B cell (primary cell): ENCODE results near the gene CCHCR1. TPM values are rescaled to one million over a fixed set of nuclear protein-coding genes. Genes with fewer than 3 reads are reported as not detected.

Experiments
- ATAC-seq: fragments of 200-7000 bp; cut with Tn5 transposase; one replicate; pipeline ENCODE4 v1.10.0; 2021; ENCODE audit warnings: low read depth, mild to moderate bottlenecking, moderate number of reproducible peaks, moderate library complexity
- CTCF ChIA-PET: fragments of 350-600 bp; sonication (Branson Sonifier 250); formaldehyde crosslinking; loops from one replicate; lab custom pipeline; 2021; ENCODE audit warnings: antibody characterized with exemption, inconsistent platforms; lab: Charles Lee
- POLR2A ChIA-PET: fragments of 350-600 bp; sonication (Branson Sonifier 250); formaldehyde crosslinking; loops from one replicate; lab custom pipeline; 2021; ENCODE audit warnings: antibody characterized with exemption; lab: Charles Lee
- DNase-seq: peaks from one replicate; pipeline ENCODE4 v3.0.0; 2013
- H2AFZ ChIP-seq: 2 replicates; pipeline ENCODE4 v1.6.1; 2012; ENCODE audit warnings: mild to moderate bottlenecking, low read depth, low read length; ENCODE audit not compliant: insufficient read depth, poor library complexity, severe bottlenecking
- H3K27ac ChIP-seq, 2 donors: 1 replicate in 1 of 2; 2 replicates in 1 of 2; pipeline ENCODE4 v1.5.1; 2012 to 2013; ENCODE audit warnings: low read length in 2 of 2, mild to moderate bottlenecking in 2 of 2, moderate library complexity in 1 of 2
- H3K27me3 ChIP-seq, 4 experiments: fragments of 200-600 bp in 1 of 4; sonication (generic) in 1 of 4; replicated peaks in 1 of 4; 1 replicate in 2 of 4; 2 replicates in 2 of 4; pipeline versions ENCODE4 v1.6.1 to v1.7.0; 2013 to 2016; ENCODE audit warnings: low read length in 3 of 4, mild to moderate bottlenecking in 2 of 4, mixed read lengths in 1 of 4, moderate library complexity in 1 of 4; ENCODE audit not compliant: insufficient read depth in 4 of 4, control insufficient read depth in 3 of 4; ENCODE audit errors: control extremely low read depth in 1 of 4
- H3K36me3 ChIP-seq, 2 experiments: replicated peaks in 1 of 2; 1 replicate in 1 of 2; 2 replicates in 1 of 2; pipeline versions ENCODE4 v1.6.1 to v1.7.1; 2013; ENCODE audit warnings: low read length in 1 of 2; ENCODE audit not compliant: insufficient read depth in 2 of 2, control insufficient read depth in 1 of 2; ENCODE audit errors: control extremely low read depth in 1 of 2, extremely low read depth in 1 of 2
- H3K4me1 ChIP-seq, 2 donors: fragments of 200-600 bp in 1 of 2; sonication (generic) in 1 of 2; 1 replicate in 1 of 2; 2 replicates in 1 of 2; pipeline versions ENCODE4 v1.5.1 to v1.6.1; 2013 to 2017; ENCODE audit warnings: low read length in 2 of 2; ENCODE audit not compliant: control insufficient read depth in 2 of 2, insufficient read depth in 2 of 2
- H3K4me2 ChIP-seq: replicated peaks from 2 replicates; pipeline ENCODE3; 2012; ENCODE audit warnings: mild to moderate bottlenecking, low read depth, low read length; ENCODE audit not compliant: poor library complexity, severe bottlenecking
- H3K4me3 ChIP-seq, 5 experiments: fragments of 200-600 bp in 1 of 5; sonication (generic) in 1 of 5; 1 replicate in 3 of 5; 2 replicates in 2 of 5; pipeline versions ENCODE4 v1.5.1 to v1.7.0; 2011 to 2016; ENCODE audit warnings: low read length in 4 of 5, mild to moderate bottlenecking in 4 of 5, low read depth in 2 of 5, control low read depth in 1 of 5, moderate library complexity in 1 of 5; ENCODE audit not compliant: insufficient read depth in 1 of 5; ENCODE audit errors: control extremely low read depth in 1 of 5, extremely low read depth in 1 of 5
- H3K79me2 ChIP-seq: fragments of 200-600 bp; sonication (generic); one replicate; pipeline ENCODE4 v1.6.0; 2016; ENCODE audit warnings: low read length; ENCODE audit not compliant: control insufficient read depth, insufficient read depth
- H3K9ac ChIP-seq: fragments of 200-600 bp; sonication (generic); 2 replicates; pipeline ENCODE4 v1.6.1; 2017; ENCODE audit warnings: mild to moderate bottlenecking, low read length, moderate library complexity
- H3K9me3 ChIP-seq, 3 donors: one replicate each; pipeline versions ENCODE4 v1.6.1 to v1.7.1; 2013; ENCODE audit warnings: low read length in 2 of 3; ENCODE audit not compliant: control insufficient read depth in 2 of 3, insufficient read depth in 1 of 3; ENCODE audit errors: control extremely low read depth in 1 of 3
- H4K20me1 ChIP-seq: 2 replicates; pipeline ENCODE4 v1.6.0; 2012; ENCODE audit warnings: mild to moderate bottlenecking, low read length; ENCODE audit not compliant: insufficient read depth, control insufficient read depth, poor library complexity, severe bottlenecking
- H3K27ac Mint-ChIP-seq: one replicate; pipeline ENCODE4 v1.8.0; 2021; ENCODE audit warnings: mixed read lengths
- H3K27me3 Mint-ChIP-seq: one replicate; pipeline ENCODE4 v1.8.0; 2021; ENCODE audit warnings: mixed read lengths
- H3K4me1 Mint-ChIP-seq: one replicate; pipeline ENCODE4 v1.8.0; 2021; ENCODE audit warnings: mixed read lengths
- H3K4me3 Mint-ChIP-seq: one replicate; pipeline ENCODE4 v1.8.0; 2021; ENCODE audit warnings: mixed read lengths
- H3K9me3 Mint-ChIP-seq: one replicate; pipeline ENCODE4 v1.8.0; 2022; ENCODE audit warnings: mixed read lengths; ENCODE audit not compliant: insufficient read depth
- CTCF ChIP-seq: fragments of 200-600 bp; IDR thresholded peaks from one replicate; pipeline ENCODE4 v1.8.0; 2022; ENCODE audit warnings: antibody characterized with exemption, mild to moderate bottlenecking
- EZH2 ChIP-seq: IDR thresholded peaks from 2 replicates; pipeline ENCODE4 v1.6.1; 2012; ENCODE audit warnings: borderline replicate concordance, low read depth, mild to moderate bottlenecking, moderate library complexity, low read length; ENCODE audit not compliant: insufficient read depth, poor library complexity, severe bottlenecking
- WGBS: methylation state at CpG from one replicate; pipeline ENCODE4 v1.1.5; 2013; ENCODE audit warnings: missing lambda C conversion rate; ENCODE audit not compliant: insufficient coverage; 5-methylcytosine and 5-hydroxymethylcytosine counted together
- intact Hi-C: fragments of 100-400 bp; cut with micrococcal nuclease; formaldehyde crosslinking; loops from one replicate; pipeline ENCODE4 v1.10.0; 2022
- polyA plus RNA-seq: library from polyadenylated mRNA; depleted of rRNA; stranded (reverse); fragments of >200 nt; gene quantifications from 2 replicates; pipeline ENCODE4 v1.2.3, GENCODE V29; 2012
- total RNA-seq, 2 donors: library from RNA; stranded (reverse); fragments of 120-200 nt in 1 of 2; gene quantifications; 1 replicate in 1 of 2; 2 replicates in 1 of 2; pipeline versions ENCODE4 v1.2.3 to v1.2.4, GENCODE V29; 2013 to 2022

CCHCR1 gene
- total and polyA plus RNA-seq, 2 donors (not counting 1 experiment from before 2014, with no cell fraction given): 17.0 to 34.7 TPM

GRCh38 chr6:31121131-31121790 is 36.3 kb downstream of the CCHCR1 start:
- Mint-ChIP-seq H3K9me3 (no peaks in the 10 kb centered on the region), H3K27me3 (peaks cover 20% of the 10 kb centered on the region), H3K27ac (no peak overlapping the region), H3K4me3 (no peak overlapping the region), H3K4me1 (no peaks in the 10 kb centered on the region)
- ChIA-PET POLR2A (no interaction called here), CTCF (interaction anchor here (0.5 to 1.6 kb wide), 2 partner anchors 9 to 447 kb away, joined by 3 to 6 read pairs; no protein-coding TSS in a partner anchor)
- WGBS: 91% methylated on average over 10 of the region's 12 CpGs
- Histone ChIP-seq H4K20me1 (no peaks in the 10 kb centered on the region), H3K27me3 (peaks cover 0 to 7% (median 0%) of the 10 kb centered on the region in 4 experiments), H3K4me1 (no peaks in the 10 kb centered on the region), H2AFZ (no peak overlapping the region), H3K4me3 (no peak overlapping the region), H3K9ac (no peak overlapping the region), H3K36me3 (no peaks in the 10 kb centered on the region), H3K4me2 (no peak overlapping the region), H3K79me2 (no peaks in the 10 kb centered on the region), H3K27ac (no peak overlapping the region), H3K9me3 (no peaks in the 10 kb centered on the region)
- DNase-seq: no peak
- no peak for TF ChIP-seq CTCF
- intact Hi-C loops: no loop called here
- ATAC-seq: no peak

DNA sequence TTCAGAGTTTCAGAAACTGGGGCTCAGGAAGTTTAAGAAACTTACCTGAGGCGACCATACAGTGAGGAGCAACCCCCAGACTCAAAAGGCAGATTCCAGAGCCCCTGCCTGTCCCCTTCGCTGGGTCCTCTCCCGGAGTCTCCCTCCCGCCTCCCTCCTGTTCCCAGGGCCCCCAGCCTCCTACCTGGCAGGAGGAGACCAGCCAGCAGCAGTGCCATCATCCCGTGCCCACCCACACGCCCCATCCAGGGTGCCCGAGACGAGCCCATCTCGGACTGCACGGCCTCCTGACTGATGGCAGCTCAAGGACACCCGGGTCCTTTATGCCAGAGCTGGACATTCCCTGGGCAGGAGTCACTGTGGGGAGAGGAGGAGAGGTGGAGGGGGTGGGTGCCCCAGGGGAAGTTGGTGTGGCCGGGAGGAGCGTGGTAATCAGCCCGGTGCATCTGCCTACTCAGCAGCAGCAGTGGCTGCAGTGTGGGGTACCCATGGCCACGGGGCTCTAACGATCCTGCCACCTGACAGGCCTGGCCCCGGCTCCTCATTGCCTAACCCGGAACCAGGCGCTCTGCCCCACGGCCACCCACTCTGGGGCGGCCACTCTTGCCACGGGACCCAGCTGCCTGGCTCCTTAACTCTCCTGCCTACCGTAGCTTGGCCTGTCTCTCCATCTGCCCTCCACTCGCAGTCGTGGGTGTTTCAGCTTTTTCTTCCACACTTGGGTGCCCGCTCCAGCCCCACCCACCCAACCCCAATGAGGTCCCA is 37.3 kb downstream of the CCHCR1 start, which contains the start of gene CDSN:
CDSN (minus strand) TSS at position 296 of the 765 bp plus-strand sequence; CDS start at position 269, 27 bp downstream.
- POLR2A ChIA-PET: interaction anchor here (0.6 kb wide), 1 partner anchor 180 kb away, joined by 5 read pairs; no protein-coding TSS in a partner anchor
- no peak within 1 kb of the TSS for H3K9ac ChIP-seq
- Mint-ChIP-seq H3K4me3 (no peak within 1 kb of the TSS), H3K9me3 (no peaks in the 10 kb centered on the region), H3K27me3 (peaks cover 27% of the 10 kb centered on the region), H3K27ac (no peak within 1 kb of the TSS), H3K4me1 (peaks cover 3% of the 10 kb centered on the region)
- ATAC-seq: no peak
- no peak within 1 kb of the TSS for H2AFZ ChIP-seq
- H3K4me1 ChIP-seq: peaks cover 0 to 3% of the 10 kb centered on the region in 2 donors
- H3K9me3 ChIP-seq: no peaks in the 10 kb centered on the region
- H3K4me2 ChIP-seq: no peak within 1 kb of the TSS
- H3K79me2 ChIP-seq: no peaks in the 10 kb centered on the region
- intact Hi-C loops: no loop called here
- 78% methylated on average over 26 of the region's 26 CpGs for WGBS
- no peak within 1 kb of the TSS for H3K4me3 ChIP-seq
- no peak within 1 kb of the TSS for H3K27ac ChIP-seq
- H3K36me3 ChIP-seq: no peaks in the 10 kb centered on the region
- DNase-seq: no peak
- H4K20me1 ChIP-seq: no peaks in the 10 kb centered on the region
- peaks cover 0 to 7% (median 0%) of the 10 kb centered on the region in 4 experiments for H3K27me3 ChIP-seq
- CTCF ChIA-PET: interaction anchor here (0.5 to 1.6 kb wide), 3 partner anchors 10 to 446 kb away, joined by 3 to 6 read pairs (median 4); no protein-coding TSS in a partner anchor
- no peak for TF ChIP-seq EZH2
- no peak for TF ChIP-seq CTCF
